ENCODE measurements around the gene ARHGAP12. TPM values are rescaled to one million over a fixed set of nuclear protein-coding genes. Genes with fewer than 3 reads are reported as not detected.

ARHGAP12 gene
- total and polyA plus RNA-seq, 2 experiments from 2014 or later, result 20.1 to 43.3 TPM

DNA sequence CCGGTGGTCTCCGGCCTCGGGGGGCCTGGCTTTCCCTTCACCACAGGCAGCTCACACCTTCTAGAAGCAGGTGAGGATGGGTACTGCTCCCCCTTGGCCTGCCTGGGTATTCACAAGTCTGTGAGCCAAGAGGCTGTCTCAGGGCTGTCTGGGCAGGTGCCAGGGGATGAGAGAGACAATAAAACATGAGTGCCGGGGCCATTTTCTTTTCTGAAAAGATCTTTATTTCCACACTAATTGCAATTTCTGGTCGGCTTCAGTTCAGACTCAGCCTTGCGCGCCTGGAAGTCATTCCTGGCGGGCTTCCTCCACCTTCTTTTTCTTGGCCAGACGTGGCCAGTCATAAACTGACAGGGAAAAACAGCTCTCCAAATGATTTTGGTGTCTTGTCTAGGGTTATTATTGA lies 171.2 kb downstream of the ARHGAP12 start:
- Histone ChIP-seq H3K27me3 (replicated peaks; ENCODE audit: insufficient read depth) (no peaks in the 10 kb centered on the region), H3K4me1 (ENCODE audit: insufficient read depth) (peaks cover 49% of the 10 kb centered on the region), H3K9ac (no peak overlapping the region), H3K4me3 (no peak overlapping the region), H2AFZ (peak overlapping the region; percentile 17; the same call in 1 of the 2 replicates), H3K79me2 (ENCODE audit: insufficient read depth) (no peaks in the 10 kb centered on the region), H4K20me1 (ENCODE audit: insufficient read depth) (no peaks in the 10 kb centered on the region), H3K9me2 (ENCODE audit: insufficient read depth) (no peaks in the 10 kb centered on the region), H3K9me3 (ENCODE audit: low read depth) (no peaks in the 10 kb centered on the region), H3K36me3 (ENCODE audit: low read depth) (no peaks in the 10 kb centered on the region), H3K27ac (peak overlapping the region; percentile 89), H3K4me2 (ENCODE audit: unreplicated experiment) (no peak overlapping the region), H3F3A (ENCODE audit: insufficient read depth) (peaks cover 61% of the 10 kb centered on the region)
- 48 to 50% methylated on average over 9 of the region's 9 CpGs for WGBS, 2 experiments (ENCODE audit: low coverage in 1 of 2, low lambda C conversion rate in 2 of 2, missing lambda C conversion rate in 2 of 2)
- DNase-seq, result peak; percentile 55
- TF ChIP-seq EZH2phosphoT487 (IDR thresholded peaks at IDR 0.05; ENCODE audit: insufficient read depth, low read depth), result no peak
- TF ChIP-seq EZH2 (IDR thresholded peaks at IDR 0.05; ENCODE audit: insufficient read depth, poor library complexity, severe bottlenecking), result no peak
- in situ Hi-C loops (cut with MboI), result no loop called here

DNA sequence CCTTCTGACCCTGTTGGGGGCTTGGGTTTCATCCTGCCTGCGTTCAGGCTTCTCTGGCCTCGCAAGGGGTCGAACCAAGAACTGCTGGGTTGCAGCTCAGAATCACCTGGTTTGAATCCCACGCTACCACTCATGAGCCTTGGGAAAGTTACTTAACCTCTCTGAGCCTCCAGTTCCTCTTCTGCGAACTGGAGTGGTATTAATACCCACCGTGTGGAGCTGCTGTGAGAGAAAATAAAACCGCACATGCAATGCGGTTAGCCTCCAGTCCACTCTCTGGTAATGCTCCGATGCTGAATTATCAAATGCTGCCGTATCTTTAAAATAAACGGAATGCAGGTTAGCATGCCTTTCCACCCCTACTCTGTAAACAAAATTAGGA lies 171.9 kb downstream of the ARHGAP12 start:
- Histone ChIP-seq H4K20me1 (ENCODE audit: insufficient read depth) (no peaks in the 10 kb centered on the region), H3K4me1 (ENCODE audit: insufficient read depth) (peaks cover 49% of the 10 kb centered on the region), H3K79me2 (ENCODE audit: insufficient read depth) (no peaks in the 10 kb centered on the region), H3K9me3 (ENCODE audit: low read depth) (no peaks in the 10 kb centered on the region), H3K27me3 (replicated peaks; ENCODE audit: insufficient read depth) (no peaks in the 10 kb centered on the region), H3K4me2 (ENCODE audit: unreplicated experiment) (no peak overlapping the region), H3K36me3 (ENCODE audit: low read depth) (no peaks in the 10 kb centered on the region), H3K9ac (no peak overlapping the region), H3K4me3 (no peak overlapping the region), H3K9me2 (ENCODE audit: insufficient read depth) (no peaks in the 10 kb centered on the region), H3F3A (ENCODE audit: insufficient read depth) (peaks cover 61% of the 10 kb centered on the region), H2AFZ (no peak overlapping the region), H3K27ac (no peak overlapping the region)
- 83 to 84% methylated on average over 11 of the region's 11 CpGs for WGBS, 2 experiments (ENCODE audit: low coverage in 1 of 2, low lambda C conversion rate in 2 of 2, missing lambda C conversion rate in 2 of 2)
- TF ChIP-seq EZH2 (IDR thresholded peaks at IDR 0.05; ENCODE audit: insufficient read depth, poor library complexity, severe bottlenecking) (no peak), EZH2phosphoT487 (IDR thresholded peaks at IDR 0.05; ENCODE audit: insufficient read depth, low read depth) (no peak)
- DNase-seq, result no peak
- in situ Hi-C loops (cut with MboI), result no loop called here

DNA sequence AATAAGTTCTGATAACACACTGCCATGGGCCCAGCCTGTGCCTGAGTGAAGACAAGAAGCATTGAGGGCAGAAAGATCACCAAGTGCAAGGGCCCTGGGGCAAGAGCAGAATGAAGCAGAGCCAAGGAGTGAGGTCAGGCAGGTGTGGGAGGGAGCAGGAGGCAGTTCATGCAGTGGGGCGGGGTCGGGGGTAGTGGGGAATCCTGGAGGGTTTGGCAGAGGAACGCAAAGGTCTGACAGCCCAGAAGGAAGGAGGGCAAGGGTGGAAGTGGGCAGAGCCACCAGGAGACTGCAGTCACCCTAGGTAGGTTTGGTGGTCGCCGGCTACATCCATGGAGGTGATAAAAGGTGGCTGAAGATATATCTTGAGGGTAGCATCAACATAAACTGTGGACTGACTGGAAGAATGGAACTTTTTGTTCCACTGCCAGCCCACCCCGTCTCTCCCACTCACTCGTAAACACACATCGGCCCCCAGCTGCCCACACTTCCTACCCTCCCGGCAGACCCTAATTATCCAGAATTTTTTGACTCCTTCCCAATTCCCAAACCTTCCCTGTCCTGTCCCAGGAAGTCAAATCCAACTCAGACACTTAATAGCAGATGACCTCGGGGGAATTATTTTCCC lies 172.4 kb downstream of the ARHGAP12 start:
- no peak for DNase-seq

More for the DNA sequence above, 172.4 kb downstream of the ARHGAP12 start:
- in situ Hi-C loops (cut with MboI), result no loop called here
- peaks cover 48% of the 10 kb centered on the region for H3K4me1 ChIP-seq (ENCODE audit: insufficient read depth)
- no peak overlapping the region for H3K27ac ChIP-seq
- no peak overlapping the region for H2AFZ ChIP-seq
- no peaks in the 10 kb centered on the region for H3K36me3 ChIP-seq (ENCODE audit: low read depth)
- TF ChIP-seq EZH2 (IDR thresholded peaks at IDR 0.05; ENCODE audit: insufficient read depth, poor library complexity, severe bottlenecking) (no peak), EZH2phosphoT487 (IDR thresholded peaks at IDR 0.05; ENCODE audit: insufficient read depth, low read depth) (no peak)
- no peaks in the 10 kb centered on the region for H3K27me3 ChIP-seq (replicated peaks; ENCODE audit: insufficient read depth)
- WGBS, 2 experiments (ENCODE audit: low coverage in 1 of 2, low lambda C conversion rate in 2 of 2, missing lambda C conversion rate in 2 of 2), result 95 to 96% methylated on average over 9 to 10 of the region's 10 CpGs
- peaks cover 60% of the 10 kb centered on the region for H3F3A ChIP-seq (ENCODE audit: insufficient read depth)
- H3K4me3 ChIP-seq, result no peak overlapping the region
- H4K20me1 ChIP-seq (ENCODE audit: insufficient read depth), result no peaks in the 10 kb centered on the region
- H3K9me3 ChIP-seq (ENCODE audit: low read depth), result no peaks in the 10 kb centered on the region
- no peaks in the 10 kb centered on the region for H3K79me2 ChIP-seq (ENCODE audit: insufficient read depth)
- no peak overlapping the region for H3K9ac ChIP-seq
- H3K4me2 ChIP-seq (ENCODE audit: unreplicated experiment), result no peak overlapping the region
- H3K9me2 ChIP-seq (ENCODE audit: insufficient read depth), result no peaks in the 10 kb centered on the region

Small RNA genes within 50 kb of the gene (small RNA-seq; reads per million reads assigned to genes)
- gene RF00019 (ENCODE audit: low read depth, low replicate concordance), result not detected

Other genes with a start within 250 kb of the ARHGAP12 start
- 133 and 137 TPM in 2 replicates for gene KIF5B, start 127.6 kb upstream of the ARHGAP12 start, total RNA-seq (2014; rRNA removed; shearing (Covaris generic))
- gene KIF5B, start 127.6 kb upstream of the ARHGAP12 start, polyA plus RNA-seq (2016; fragmentation: Nextera tagmentation; extraction: Ambion mirVana), result 79.6 and 81.5 TPM in 2 replicates